Right atrium auricular region (tissue), 2 donors: ENCODE results near the gene FGF14. TPM values are rescaled to one million over a fixed set of nuclear protein-coding genes. Genes with fewer than 3 reads are reported as not detected.

Experiments used
- DNase-seq: peaks from one replicate; pipeline ENCODE4 v3.0.0-alpha.2; 2019; ENCODE audit warnings: low spot score
- H3K27ac ChIP-seq, 2 donors: fragments of 200-600 bp; sonication (generic); 1 replicate in 1 of 2; 2 replicates in 1 of 2; pipeline ENCODE4 v1.5.1; 2016 to 2019
- H3K27me3 ChIP-seq, 2 donors: fragments of 200-600 bp; sonication (generic); one replicate each; pipeline versions ENCODE4 v1.5.1 to v1.6.0; 2017 to 2019
- H3K36me3 ChIP-seq: fragments of 200-600 bp; sonication (generic); one replicate; pipeline ENCODE4 v1.5.1; 2016
- H3K4me1 ChIP-seq, 2 donors: fragments of 200-600 bp; sonication (generic); one replicate each; pipeline versions ENCODE4 v1.5.1 to v1.6.0; 2017 to 2019
- H3K4me3 ChIP-seq, 2 donors: fragments of 200-600 bp; sonication (generic); 1 replicate in 1 of 2; 2 replicates in 1 of 2; pipeline ENCODE4 v1.5.1; 2017 to 2019; ENCODE audit warnings: mild to moderate bottlenecking in 1 of 2, moderate library complexity in 1 of 2
- H3K9me3 ChIP-seq, 2 donors: fragments of 200-600 bp; sonication (generic); one replicate each; pipeline ENCODE4 v1.5.1; 2019
- total RNA-seq, 2 donors: library from RNA; depleted of rRNA; stranded (reverse); fragments of >200 nt; gene quantifications; one replicate each; pipeline ENCODE4 v1.1.0, GENCODE V29; 2016
- TF ChIP-seq, protein P1 (sequence below), 2 donors: fragments of 200-600 bp; sonication (generic); IDR thresholded peaks; one replicate each; pipeline ENCODE4 v1.5.1; 2019; ENCODE audit warnings: antibody characterized with exemption in 2 of 2

The FGF14 gene
- total RNA-seq, 2 donors from 2014 or later, result 1.3 to 1.7 TPM

DNA sequence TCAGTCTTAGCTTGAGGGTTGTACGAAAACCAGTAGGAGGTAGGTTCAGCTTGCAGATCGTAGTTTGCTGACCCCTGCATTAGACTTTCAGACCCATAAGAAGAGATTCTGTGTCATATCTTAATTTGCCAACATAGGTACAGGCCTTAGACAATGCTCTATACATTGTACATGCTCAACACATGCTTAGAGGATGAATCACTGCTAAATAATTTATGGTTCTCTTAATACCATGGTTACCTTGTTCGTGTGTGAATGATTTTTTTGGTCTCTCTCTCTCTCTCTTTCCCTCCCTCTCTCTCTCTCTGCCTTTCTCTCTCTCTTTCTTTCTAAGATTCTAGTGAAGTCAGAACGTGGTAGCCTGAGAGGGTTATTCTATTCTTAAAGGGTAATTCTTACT lies 112.2 kb downstream of the FGF14 start:
- H3K4me1 ChIP-seq, result peaks cover 0 to 24% of the 10 kb centered on the region in 2 donors
- H3K36me3 ChIP-seq, result no peaks in the 10 kb centered on the region
- no peak overlapping the region for H3K27ac ChIP-seq
- TF ChIP-seq, protein P1, sequence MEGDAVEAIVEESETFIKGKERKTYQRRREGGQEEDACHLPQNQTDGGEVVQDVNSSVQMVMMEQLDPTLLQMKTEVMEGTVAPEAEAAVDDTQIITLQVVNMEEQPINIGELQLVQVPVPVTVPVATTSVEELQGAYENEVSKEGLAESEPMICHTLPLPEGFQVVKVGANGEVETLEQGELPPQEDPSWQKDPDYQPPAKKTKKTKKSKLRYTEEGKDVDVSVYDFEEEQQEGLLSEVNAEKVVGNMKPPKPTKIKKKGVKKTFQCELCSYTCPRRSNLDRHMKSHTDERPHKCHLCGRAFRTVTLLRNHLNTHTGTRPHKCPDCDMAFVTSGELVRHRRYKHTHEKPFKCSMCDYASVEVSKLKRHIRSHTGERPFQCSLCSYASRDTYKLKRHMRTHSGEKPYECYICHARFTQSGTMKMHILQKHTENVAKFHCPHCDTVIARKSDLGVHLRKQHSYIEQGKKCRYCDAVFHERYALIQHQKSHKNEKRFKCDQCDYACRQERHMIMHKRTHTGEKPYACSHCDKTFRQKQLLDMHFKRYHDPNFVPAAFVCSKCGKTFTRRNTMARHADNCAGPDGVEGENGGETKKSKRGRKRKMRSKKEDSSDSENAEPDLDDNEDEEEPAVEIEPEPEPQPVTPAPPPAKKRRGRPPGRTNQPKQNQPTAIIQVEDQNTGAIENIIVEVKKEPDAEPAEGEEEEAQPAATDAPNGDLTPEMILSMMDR (IDR thresholded peaks at IDR 0.05), result no peak
- no peak overlapping the region for H3K4me3 ChIP-seq
- H3K27me3 ChIP-seq, result no peaks in the 10 kb centered on the region
- no peaks in the 10 kb centered on the region for H3K9me3 ChIP-seq
- no peak for DNase-seq

DNA sequence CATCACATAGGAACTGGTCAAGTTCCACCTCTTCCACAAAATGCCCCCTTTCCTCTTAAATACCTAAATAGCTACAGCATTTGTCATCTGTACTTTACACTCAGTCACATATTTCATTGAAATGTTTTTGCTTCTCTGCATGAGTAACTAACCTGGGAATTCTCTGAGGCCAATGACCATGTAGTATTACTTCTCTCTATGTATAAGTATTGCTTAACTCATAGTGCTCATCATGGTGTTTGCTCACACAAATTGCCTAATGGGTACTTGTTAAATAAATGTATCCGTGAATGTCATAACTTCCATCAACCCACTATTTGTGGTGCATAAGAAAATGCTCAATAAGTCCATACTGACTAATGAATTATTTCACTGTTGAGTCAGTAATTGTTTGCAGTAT lies 115.5 kb downstream of the FGF14 start:
- H3K36me3 ChIP-seq, result no peaks in the 10 kb centered on the region
- TF ChIP-seq, protein P1 (IDR thresholded peaks at IDR 0.05), result no peak
- no peak for DNase-seq

DNA sequence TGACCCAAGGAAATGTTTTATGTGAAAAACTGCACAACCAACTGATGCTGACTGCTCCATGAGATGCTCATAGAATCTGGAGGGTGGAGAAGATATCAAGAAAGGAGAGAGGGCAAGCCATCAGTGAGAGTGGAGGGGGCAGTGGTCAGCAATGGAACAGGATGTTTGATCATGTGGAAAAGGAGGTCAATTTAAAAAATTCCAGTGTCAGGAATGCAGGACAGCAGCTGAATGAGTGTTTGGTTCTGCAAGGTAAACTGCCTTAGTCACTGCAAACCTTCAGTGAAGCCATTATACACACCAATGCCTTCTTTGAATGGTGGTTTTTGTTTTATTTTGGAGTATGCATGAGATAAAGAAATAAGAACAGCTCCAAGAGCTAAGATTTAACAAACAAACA lies 121.5 kb downstream of the FGF14 start:
- Histone ChIP-seq H3K9me3 (no peaks in the 10 kb centered on the region), H3K4me1 (peaks cover 0 to 15% of the 10 kb centered on the region in 2 donors), H3K36me3 (no peaks in the 10 kb centered on the region), H3K27ac (no peak overlapping the region), H3K4me3 (no peak overlapping the region), H3K27me3 (no peaks in the 10 kb centered on the region)
- TF ChIP-seq, protein P1 (IDR thresholded peaks at IDR 0.05), result no peak
- DNase-seq, result no peak

More for the DNA sequence above, 115.5 kb downstream of the FGF14 start:
- Histone ChIP-seq H3K27me3 (no peaks in the 10 kb centered on the region), H3K27ac (no peak overlapping the region), H3K4me1 (peaks cover 0 to under 1% of the 10 kb centered on the region in 2 donors), H3K4me3 (no peak overlapping the region), H3K9me3 (no peaks in the 10 kb centered on the region)

DNA sequence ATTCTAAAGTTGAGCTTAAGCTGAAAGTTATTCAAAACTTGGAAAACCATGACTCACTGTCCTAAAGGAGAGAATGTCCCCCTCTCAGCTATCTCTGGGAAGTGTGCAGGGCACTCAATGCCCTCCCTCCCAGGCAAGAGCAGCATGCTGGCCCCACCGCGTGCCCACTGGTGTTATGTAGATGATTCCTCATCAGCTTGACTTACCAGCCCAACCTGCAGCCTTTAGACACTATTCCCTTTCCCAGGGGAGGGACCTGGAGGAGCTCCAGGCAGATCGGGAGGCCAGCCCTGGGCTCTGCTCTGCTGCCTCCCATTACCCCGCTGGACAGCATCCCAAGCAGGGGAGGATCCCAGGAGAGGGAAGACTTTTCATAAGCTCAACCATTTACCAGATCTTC lies 124.6 kb downstream of the FGF14 start:
- TF ChIP-seq, protein P1 (IDR thresholded peaks at IDR 0.05), result no peak
- H3K36me3 ChIP-seq, result no peaks in the 10 kb centered on the region
- peak overlapping the region; percentile 40 to 54 for H3K27ac ChIP-seq

DNA sequence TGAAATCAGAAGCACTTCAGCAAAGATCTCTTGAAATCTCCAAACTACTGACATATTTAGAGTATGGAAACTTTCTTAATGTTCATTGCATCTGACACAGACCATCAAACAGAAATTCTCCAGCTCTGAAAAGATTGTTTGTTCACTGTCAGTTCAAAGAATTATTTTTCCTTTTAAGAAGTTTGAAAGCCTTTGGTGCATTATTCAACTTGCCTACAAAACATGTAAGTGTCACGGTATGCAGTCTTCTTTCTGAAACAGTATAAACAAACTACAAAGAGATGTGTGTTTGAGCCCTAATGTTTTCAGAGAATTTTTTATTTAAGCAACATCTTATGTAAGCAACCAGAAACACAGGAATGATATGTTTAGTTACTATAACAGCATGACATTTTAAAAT lies 125.4 kb downstream of the FGF14 start:
- peaks cover 0 to 15% of the 10 kb centered on the region in 2 donors for H3K4me1 ChIP-seq
- H3K9me3 ChIP-seq, result no peaks in the 10 kb centered on the region
- TF ChIP-seq, protein P1 (IDR thresholded peaks at IDR 0.05), result no peak
- no peaks in the 10 kb centered on the region for H3K27me3 ChIP-seq
- H3K36me3 ChIP-seq, result no peaks in the 10 kb centered on the region
- peak overlapping the region in 1 of 2 donors; percentile 40 for H3K27ac ChIP-seq
- H3K4me3 ChIP-seq, result no peak overlapping the region
- DNase-seq, result no peak

More for the DNA sequence above, 124.6 kb downstream of the FGF14 start:
- DNase-seq, result no peak
- peaks cover 0 to 15% of the 10 kb centered on the region in 2 donors for H3K4me1 ChIP-seq
- H3K4me3 ChIP-seq, result no peak overlapping the region
- no peaks in the 10 kb centered on the region for H3K9me3 ChIP-seq
- no peaks in the 10 kb centered on the region for H3K27me3 ChIP-seq

DNA sequence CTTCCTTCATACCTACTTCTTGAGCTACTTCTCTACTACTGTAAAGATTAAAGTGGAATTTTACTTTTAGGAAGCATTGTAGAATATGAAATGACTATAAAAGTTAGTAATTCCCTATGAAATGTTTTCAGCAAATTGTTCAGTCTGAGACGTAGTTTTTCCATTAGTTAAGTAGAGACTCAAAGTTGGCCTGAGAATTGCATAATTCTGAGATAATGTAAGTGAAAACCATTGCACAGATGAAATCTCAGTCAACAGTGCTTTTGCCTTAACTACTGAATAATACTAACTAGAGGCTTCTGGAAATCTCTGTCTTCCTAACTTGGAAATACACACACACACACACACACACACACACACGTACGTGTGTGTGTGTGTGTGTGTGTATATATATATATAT lies 125.9 kb downstream of the FGF14 start:
- Histone ChIP-seq H3K4me1 (peaks cover 0 to 15% of the 10 kb centered on the region in 2 donors), H3K36me3 (no peaks in the 10 kb centered on the region), H3K4me3 (no peak overlapping the region), H3K27me3 (no peaks in the 10 kb centered on the region), H3K27ac (peak overlapping the region; percentile 4 to 48), H3K9me3 (no peaks in the 10 kb centered on the region)
- DNase-seq, result no peak
- TF ChIP-seq, protein P1 (IDR thresholded peaks at IDR 0.05), result no peak
